NCI-H1105 treated with DMSO at 0.1 percent for 48 hours (cell line): ENCODE data around the gene ANKRD40.

Source experiments
- DNase-seq: peaks from one replicate; lab custom pipeline; 2025; lab: John Stamatoyannopoulos, UW

Gene ANKRD40

GRCh38 chr17:50645748-50646682, 61.7 kb downstream of the ANKRD40 start:
- DNase-seq: no peak
